Glomerular endothelial cell (primary cell): ENCODE results near the gene PTBP3. TPM values are rescaled to one million over a fixed set of nuclear protein-coding genes. Genes with fewer than 3 reads are reported as not detected.
"Not testable (repeated sequence)": the region's sequence is repeated elsewhere in the genome, so short reads cannot be mapped to it uniquely, and the experiment has no call there.

Source experiments
- DNase-seq: peaks from one replicate; pipeline ENCODE4 v3.0.0-alpha.2; 2011; ENCODE audit warnings: low read depth, low spot score; ENCODE audit errors: extremely low read depth
- total RNA-seq: library from RNA; depleted of rRNA; stranded (reverse); fragments of >200 nt; gene quantifications from 2 replicates; pipeline ENCODE4 v1.2.3, GENCODE V29; 2015

Gene PTBP3, protein sequence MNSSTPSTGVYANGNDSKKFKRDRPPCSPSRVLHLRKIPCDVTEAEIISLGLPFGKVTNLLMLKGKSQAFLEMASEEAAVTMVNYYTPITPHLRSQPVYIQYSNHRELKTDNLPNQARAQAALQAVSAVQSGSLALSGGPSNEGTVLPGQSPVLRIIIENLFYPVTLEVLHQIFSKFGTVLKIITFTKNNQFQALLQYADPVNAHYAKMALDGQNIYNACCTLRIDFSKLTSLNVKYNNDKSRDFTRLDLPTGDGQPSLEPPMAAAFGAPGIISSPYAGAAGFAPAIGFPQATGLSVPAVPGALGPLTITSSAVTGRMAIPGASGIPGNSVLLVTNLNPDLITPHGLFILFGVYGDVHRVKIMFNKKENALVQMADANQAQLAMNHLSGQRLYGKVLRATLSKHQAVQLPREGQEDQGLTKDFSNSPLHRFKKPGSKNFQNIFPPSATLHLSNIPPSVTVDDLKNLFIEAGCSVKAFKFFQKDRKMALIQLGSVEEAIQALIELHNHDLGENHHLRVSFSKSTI
- total RNA-seq: 47.3 and 54.9 TPM in 2 replicates

DNA sequence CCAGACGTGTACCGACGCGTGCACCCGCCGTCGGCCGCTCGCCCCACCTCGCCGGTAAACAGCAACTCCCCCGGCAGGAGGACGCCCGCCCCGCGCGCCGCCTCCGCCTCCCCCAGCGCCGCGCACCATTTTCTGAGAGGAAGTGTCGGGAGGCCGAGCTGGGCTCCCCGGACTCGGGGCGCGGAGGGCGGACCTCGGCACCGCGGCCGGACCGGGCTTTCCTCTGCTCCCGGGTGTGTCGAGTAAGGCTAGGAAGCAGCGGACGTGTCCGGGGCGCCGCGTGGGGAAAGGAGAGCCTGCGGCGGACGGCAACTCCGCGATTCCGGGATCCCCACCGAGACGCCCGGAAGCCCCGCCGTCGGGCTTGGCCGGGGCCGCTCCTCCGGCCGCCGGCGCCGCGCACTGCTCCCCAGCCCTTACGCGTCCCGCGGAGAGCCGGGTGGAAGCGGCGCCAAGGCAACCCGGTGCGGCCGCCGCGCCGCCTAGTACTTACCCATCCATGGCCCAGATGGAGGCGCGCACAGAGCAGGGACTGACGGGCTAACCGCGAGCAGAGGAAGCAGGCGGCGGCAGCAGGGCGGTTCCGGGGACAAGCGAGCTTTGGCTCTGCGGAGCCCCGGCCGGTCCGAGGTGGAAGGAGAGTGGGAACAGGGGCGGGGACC is at the start of gene PTBP3:
Gene PTBP3 (minus strand): TSS at position 643 of the 662 bp plus-strand sequence. CDS start 35,754 bp downstream, outside the sequence.
- DNase-seq: no peak

DNA sequence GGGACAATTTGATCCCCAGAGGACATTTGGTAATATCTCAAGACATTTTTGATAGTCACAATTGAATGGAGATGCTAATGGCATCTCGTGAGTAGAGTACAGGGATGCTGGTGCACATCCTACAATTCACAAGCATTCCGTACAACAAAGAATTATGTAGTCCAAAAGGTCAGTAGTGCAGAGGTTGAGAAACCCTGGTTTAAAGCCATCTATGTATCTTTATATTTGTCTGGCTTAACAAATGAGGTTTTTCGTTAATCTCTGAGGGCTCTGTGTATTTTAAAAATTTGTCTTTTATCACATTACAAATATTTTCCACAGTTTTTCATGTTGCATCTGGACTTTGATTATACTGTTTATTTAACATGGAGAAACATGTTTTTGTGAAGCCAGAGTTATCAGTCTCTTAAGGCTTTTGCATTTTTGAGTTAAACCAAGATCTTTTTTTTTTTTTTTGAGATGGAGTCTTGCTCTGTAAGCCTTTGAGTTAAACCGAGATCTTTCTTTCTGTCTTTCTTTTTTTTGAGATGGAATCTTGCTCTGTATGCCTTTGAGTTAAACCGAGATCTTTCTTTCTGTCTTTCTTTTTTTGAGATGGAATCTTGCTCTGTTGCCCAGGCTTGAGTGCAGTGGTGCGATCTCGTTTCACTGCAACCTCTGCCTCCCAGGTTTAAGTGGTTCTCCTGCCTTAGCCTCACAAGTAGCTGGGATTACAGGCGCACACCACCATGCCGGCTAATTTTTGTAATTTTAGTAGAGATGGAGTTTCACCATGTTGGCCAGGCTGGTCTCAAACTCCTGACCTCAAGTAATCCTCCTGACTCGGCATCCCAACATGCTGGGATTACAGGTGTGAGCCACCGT is 49.3 kb upstream of the PTBP3 start:
- no peak for DNase-seq

DNA sequence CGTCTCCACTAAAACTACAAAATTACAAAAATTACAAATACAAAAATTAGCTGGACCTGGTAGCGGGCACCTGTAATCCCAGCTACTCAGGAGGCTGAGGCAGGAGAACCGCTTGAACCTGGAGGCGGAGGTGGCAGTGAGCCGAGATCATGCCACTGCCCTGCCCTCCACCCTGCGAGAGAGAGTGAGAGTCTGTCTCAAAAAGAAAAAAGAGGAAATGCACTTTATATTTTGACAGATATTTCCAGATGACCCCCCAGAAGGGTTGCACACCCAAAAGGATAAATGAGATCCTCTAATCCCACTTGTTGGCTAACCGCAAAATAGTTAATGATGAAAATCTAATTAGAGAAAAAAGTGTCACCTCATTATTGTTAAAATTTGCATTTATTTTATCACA is 48.6 kb upstream of the PTBP3 start:
- no peak for DNase-seq

DNA sequence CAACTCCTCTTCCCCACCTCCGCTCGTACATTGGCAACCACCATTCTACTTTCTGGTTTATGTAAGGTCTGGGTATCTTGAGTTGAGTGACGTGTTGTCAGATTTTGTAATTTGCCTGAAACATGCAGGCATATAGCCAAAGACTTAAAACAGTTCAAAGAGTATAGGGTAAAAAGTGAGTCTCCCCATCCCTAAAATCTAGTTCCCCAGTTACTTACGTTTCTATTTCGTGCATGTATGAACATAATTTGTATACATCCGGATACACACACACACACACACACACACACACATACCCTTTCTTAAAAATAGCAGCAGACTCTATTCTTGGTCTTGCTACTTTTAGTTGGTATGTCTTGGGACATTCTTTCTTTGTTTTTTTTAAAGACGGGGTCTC is 47.4 kb upstream of the PTBP3 start:
- DNase-seq: no peak

DNA sequence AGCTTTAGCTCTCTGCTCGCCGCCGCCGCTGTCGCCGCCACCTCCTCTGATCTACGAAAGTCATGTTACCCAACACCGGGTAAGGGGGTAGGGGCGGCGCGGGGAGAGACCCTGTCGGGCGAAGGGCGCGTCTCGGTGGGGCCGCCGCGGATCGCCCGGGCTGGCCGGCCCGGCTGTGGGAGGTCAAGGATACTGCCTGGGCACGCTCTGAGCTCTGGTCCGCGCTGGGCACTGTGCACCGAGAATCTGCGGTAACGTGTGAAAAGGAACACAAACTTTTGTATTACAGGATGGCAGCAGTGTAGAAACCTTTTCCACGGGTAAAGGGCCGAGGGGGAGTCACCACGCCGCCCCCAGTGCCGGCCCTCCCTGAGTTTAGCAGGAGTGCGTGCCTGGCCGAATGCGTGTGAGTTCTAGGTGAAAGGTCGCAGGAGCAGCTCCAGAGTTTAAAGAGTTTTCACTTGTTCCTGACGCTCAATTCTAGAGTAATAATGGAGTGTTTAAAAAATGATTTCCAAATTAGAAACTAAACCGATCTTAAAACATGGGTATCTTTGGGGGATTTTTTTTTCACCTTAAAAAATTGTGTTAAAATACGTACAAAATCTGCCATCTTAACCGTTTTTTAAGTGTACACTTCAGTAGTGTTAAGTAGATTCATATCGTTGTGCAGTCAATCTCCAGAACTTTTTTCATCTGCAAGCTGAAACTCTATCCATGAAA is 46.8 kb upstream of the PTBP3 start, which contains the start of gene HSDL2:
Gene HSDL2 (plus strand): TSS at position 7 of the 723 bp plus-strand sequence. CDS start 56 bp downstream, at position 63.
- no peak for DNase-seq

DNA sequence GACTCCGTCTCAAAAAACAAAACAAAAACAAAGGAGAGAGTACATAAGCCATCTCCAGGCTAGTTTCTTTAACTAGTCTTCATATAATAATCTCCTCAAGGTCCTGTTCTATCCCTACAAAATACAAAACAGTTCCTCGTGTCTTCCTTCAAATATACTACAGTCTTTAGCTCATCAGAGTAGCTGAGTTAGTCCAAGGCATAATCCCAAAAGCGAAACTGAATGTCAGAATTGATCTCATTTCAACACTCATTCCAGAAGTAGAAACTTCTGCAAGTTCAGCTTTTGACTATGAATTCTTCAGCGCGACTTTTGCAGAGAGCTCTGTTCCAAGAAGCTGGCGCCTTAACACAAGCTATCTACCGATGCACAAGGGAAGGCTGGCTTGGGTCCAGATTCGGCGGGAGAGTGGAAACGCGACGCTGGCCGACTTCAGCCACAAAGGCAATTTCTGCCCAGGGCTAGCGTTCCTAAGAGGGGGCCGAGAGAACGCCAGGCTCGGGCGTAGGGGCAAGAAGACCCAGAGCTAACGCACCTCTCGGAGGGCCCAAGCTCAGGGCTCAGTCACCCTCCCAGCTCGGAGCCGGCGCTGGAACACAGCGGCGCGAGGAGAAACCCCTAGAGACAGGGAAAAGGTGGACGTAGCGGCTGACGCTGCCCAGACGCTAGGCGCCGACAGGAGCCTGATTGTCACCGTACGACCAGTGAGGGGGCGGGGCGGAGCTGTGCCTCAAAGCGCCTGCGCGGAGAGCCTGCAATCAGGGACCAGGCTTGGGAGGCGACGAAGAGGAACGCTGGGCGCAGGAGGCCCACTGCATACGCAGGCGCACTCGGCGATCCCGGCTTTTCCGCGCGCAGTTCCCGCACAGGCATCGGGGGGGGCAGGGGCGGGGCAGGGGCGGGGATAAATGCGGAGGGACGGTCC is 46.0 kb upstream of the PTBP3 start:
- DNase-seq: peak; percentile 82

DNA sequence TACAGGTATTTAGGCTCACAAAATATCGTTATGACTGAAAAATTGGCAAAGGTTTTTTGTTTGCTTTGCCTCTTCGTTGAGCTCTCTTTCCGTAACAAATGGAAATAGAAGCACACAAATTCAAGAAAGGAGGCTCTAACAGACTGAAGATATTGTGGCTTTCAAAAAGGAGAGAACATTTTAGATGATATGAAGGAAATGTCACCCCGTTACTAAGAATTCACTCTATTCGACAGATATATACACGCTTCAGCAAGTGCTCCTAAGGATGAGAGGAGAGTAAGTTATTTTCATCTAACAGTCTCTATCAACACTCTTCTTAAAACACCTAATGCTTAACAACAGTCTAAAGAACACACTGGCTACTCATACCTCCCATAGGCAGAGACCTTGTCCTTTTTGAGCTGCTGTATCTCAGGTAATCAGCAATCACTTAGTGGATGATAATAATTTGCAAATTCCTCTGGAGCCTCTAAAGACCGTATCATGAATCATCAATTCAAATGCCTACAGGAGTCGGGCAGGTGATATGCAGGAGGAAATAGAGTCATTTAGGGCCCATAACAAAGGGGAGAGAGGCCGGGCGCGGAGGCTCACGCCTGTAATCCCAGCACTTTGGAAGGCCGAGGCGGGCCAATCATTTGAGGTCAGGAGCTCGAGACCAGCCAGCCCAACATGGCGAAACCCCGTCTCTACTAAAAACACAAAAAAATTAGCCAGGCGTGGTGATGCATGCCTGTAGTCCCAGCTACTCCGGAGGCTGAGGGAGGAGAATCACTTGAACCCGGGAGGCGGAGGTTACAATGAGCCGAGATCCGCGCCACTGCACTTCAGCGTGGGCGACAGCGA is 45.1 kb upstream of the PTBP3 start:
- no peak for DNase-seq

DNA sequence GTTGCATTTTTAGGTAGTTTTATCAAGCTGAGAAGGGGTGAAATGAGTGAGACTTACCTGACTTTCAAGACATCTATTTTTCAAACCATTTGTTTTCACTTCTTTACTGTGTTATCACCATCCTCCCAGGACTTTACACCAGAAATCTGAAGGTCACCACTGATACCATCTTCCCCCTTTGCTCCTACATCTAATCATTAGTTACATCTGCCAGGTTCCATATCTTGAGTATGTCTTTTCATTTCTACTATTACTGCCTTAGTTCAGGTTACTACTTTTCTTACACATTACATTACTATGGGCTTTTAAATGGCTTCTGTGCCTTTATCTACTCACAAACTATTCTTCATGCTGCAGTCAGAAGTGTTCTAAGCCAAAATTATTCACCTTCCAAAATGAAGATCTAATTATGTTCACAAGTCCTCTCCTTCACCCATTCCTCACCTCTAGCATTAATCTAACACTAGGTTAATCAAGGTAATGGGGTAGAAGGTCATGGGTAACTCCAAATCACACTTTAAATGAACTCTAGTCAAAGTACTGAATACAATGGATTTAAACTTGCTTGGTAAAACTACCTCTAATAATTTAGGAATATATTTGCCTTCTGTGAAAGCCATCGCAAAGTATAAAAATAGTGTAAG is 44.4 kb upstream of the PTBP3 start:
- no peak for DNase-seq

DNA sequence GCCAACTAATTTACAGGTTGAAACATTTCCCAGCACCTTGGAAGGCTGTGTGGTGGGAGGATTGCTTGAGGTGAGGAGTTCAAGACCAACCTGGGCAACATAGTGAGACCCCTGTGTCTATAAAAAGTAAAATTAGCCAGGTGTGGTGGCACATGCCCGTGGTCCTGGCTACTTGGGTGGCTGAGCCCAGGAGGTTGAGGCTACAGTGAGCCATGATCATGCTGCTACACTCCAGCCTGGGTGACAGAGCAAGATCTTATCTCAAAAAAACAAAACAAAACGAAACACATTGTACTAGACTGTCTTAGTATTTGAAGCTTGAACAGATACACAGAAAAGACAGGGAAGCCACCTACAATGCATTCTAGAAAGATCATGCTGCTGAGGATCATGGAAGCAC is 43.7 kb upstream of the PTBP3 start:
- no peak for DNase-seq

DNA sequence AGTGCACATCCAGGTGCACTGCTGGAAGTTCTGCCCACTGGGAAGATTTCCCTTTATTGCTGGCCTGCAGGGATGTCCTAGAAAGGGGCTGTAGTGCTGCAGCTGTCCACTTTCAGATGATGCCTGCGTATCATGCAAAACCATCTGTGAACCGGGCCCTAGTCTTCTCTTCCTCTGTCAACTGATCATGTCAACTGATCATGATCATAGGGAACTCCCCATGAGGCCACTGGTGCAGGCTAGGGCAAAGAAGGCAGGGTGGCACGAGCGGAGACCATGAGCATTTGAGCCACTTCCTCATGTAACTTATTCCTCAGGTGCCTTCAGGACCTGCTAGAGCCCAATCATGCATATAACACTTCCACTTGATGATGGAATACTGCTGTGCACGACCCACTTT is 41.9 kb upstream of the PTBP3 start:
- DNase-seq: no peak

DNA sequence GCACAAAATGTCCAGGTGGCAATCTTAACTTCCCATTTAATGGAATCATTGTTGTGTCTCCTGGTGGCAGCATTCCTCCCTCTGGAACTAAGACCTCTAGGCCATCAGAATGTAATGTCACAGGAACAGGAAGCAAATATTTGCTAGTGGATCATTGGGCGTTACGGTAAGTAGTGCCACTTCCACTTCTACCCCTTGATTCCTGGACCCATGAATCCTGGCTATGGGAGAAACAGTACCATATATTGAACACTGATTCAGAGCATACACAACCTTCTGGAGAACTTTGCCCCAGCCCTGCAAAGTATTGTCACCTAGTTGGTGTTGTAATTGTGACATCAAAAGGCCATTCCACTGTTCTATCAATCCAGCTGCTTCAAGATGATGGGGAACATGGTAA is 40.8 kb upstream of the PTBP3 start:
- not testable (repeated sequence) for DNase-seq

DNA sequence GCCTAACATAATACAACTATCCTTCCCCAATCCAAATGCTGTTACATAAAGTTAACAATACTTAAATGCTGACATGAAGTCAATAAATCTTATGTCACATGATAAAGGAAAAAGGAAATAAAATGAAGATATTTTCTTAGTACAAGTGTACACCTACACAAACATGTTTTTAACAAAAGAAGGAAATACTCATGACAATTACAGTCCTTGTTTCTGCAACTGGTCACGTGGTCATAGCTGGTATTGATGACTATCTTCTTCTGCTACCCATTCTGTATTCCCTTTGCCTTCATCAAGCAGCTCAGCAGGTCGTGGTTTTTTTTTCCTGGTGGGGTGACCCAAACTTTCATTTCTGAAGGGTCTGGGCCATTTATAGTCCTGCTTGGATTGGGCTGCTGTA is 40.2 kb upstream of the PTBP3 start:
- DNase-seq: not testable (repeated sequence)

DNA sequence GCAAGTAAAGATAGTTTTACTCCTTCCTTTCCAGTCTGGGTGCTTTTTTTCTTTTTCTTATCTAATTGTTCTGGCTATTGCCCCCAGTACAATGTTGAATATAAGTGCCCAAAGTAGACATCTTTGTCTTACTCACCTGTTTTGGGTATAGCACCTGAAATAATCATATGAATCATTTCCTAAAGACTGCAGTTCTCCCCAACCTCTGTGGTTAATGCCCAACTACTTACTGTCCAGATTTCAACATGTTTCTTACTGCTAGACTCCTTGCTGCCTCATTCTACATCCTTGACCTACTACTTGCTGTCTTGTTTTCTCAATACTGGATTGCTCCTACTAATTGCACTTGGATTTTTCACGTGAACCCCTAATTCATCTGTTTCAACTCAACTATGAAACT is 37.6 kb upstream of the PTBP3 start:
- no peak for DNase-seq

DNA sequence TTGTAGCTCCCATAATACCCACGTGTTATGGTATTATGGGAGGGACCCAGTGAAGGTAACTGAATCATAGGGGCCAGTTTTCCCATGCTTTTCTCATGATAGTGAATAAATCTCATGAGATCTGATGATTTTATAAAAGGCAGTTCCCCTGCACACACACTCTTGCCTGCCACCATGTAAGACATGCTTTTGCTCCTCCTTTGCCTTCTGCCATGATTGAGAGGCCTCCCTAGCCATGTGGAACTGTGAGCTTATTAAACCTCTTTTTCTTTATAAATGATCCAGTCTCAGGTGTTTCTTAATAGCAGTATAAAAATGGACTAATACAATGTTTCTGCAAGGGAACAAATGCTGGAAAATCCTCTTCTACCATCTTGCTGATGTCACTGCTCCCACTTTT is 36.4 kb upstream of the PTBP3 start:
- DNase-seq: no peak

DNA sequence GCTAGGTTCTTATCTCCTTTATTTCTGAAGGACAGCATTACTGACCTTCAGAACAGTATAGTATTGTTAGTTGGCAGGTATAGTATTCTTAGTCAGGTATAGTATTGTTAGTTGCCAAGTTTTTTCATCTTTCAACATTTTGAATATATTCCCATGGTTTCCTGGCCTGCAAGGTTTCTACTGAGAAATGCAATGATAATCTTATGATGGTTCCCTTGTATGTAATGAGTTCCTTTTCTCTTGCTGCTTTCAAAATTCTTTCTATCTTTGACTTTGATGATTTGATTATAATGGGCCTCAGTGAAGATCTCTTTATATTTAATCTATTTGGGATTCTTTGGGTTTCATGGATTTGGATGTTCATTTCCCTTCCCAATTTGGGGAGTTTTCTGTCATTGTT is 34.0 kb upstream of the PTBP3 start:
- no peak for DNase-seq

DNA sequence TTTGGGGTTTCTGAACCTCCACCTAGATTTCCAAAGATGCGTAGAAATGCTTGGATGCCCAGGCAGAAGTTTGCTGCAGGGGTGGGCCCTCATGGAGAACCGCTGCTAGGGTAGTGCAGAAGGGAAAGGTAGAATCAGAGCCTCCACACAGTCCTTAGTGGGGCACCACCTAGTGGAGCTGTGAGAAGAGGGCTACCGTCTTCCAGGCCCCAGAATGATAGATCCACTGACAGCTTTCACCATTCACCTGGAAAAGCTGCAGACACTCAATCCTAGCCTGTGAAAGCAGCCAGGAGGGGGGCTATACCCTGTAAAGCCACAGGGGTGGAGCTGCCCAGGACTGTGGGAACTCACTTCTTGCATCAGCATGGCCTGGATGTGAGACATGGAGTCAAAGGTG is 33.2 kb upstream of the PTBP3 start:
- DNase-seq: no peak

DNA sequence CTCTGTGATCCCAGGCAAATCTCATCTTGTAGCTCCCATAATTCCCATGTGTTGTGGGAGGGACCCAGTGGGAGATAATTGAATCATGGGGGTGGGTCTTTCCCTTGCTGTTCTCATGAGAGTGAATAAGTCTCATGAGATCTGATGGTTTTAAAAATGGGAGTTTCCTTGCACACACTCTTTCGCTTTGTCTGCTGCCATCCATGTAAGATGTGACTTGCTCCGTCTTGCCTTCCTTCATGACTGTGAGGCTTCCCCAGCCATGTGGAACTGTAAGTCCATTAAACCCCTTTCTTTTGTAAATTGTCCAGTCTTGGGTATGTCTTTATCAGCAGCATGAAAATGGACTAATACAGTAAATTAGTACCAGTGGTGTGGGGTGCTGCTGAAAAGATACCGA is 31.8 kb upstream of the PTBP3 start:
- not testable (repeated sequence) for DNase-seq

DNA sequence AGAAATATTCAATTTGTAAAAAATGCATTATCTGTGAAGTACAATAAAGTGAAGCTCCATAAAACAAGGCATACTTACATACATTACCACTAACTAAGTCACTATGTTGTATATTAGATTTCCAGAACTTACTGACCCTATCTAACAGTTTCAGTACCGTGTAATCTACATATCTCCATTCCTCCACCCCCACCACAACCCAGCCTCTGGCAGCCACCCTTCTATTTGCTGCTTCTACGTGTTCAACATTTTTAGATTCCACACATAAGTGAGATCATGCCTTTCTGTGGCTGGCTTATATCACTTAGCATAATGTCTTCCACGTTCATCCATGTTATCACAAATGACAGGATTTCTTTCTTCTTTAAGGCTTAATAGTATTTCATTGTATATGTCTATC is 31.3 kb upstream of the PTBP3 start:
- DNase-seq: no peak
